Measurements from ENCODE around the gene DNAH2. TPM values are rescaled to one million over a fixed set of nuclear protein-coding genes. Genes with fewer than 3 reads are reported as not detected.

Gene DNAH2
- total and polyA plus RNA-seq, 9 of the 15 experiments (the other 6 are each of a cell fraction or from before 2014, with no cell fraction given): 0.03 TPM; not detected in 8

DNA sequence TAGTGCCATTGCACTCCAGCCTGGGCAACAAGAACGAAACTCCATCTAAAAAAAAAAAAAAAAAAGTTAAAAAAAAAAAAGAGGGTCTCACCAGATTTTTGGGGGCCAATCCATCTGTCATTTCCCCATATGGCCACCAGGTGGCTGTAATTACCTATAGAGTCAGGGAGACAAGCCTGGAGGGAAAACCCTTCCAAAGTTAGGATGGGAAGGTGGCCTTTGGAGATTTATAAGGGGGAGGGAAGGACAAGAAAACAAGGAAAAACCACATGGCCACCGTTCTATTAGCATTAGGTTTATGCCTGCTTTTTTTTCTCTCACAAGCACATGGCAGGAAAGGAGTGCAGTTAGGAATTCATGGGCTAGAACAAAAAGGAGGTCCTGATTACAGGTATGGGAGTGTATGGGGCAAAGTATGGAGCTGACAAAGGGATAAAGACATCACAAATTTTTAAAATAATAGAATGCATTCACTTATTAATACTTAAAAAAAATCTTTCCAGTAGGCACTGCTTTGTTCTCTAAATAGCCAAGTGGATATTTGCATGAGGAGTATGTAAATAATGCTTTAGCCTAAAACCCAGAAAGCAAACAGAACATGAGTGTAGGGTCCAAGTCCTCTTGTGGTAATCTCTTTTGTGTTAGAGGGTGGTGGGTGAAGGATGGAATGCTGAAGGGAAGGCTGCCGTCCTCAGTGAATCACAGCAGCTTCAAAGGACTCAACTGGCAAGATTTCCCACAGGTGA lies 145.3 kb downstream of the DNAH2 start (continued):
- TF ChIP-seq, protein P1, sequence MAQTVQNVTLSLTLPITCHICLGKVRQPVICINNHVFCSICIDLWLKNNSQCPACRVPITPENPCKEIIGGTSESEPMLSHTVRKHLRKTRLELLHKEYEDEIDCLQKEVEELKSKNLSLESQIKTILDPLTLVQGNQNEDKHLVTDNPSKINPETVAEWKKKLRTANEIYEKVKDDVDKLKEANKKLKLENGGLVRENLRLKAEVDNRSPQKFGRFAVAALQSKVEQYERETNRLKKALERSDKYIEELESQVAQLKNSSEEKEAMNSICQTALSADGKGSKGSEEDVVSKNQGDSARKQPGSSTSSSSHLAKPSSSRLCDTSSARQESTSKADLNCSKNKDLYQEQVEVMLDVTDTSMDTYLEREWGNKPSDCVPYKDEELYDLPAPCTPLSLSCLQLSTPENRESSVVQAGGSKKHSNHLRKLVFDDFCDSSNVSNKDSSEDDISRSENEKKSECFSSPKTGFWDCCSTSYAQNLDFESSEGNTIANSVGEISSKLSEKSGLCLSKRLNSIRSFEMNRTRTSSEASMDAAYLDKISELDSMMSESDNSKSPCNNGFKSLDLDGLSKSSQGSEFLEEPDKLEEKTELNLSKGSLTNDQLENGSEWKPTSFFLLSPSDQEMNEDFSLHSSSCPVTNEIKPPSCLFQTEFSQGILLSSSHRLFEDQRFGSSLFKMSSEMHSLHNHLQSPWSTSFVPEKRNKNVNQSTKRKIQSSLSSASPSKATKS (CRISPR knock-in tag; IDR thresholded peaks at IDR 0.05): no peak
- TF ChIP-seq MYC (IDR thresholded peaks at IDR 0.05; ENCODE audit: low read depth, low read length) (no peak), MYC (CRISPR knock-in tag; IDR thresholded peaks at IDR 0.05; ENCODE audit: borderline replicate concordance, low read depth) (no peak), GABPB1 (CRISPR knock-in tag; IDR thresholded peaks at IDR 0.05) (no peak), ZFP1 (CRISPR knock-in tag; IDR thresholded peaks at IDR 0.05) (no peak), ZNF197 (CRISPR knock-in tag; IDR thresholded peaks at IDR 0.05; ENCODE audit: low read depth) (no peak), ZNF79 (CRISPR knock-in tag; IDR thresholded peaks at IDR 0.05; ENCODE audit: low read depth) (no peak), CSDE1 (IDR thresholded peaks at IDR 0.05) (no peak), RAD21 (CRISPR knock-in tag; conservative IDR thresholded peaks at IDR 0.05 in 1 of 2, IDR thresholded peaks at IDR 0.05 in 1 of 2) (peak; percentile 55 to 69), CBX1 (IDR thresholded peaks at IDR 0.05; ENCODE audit: low read depth) (no peak)
- TF ChIP-seq, protein P2, sequence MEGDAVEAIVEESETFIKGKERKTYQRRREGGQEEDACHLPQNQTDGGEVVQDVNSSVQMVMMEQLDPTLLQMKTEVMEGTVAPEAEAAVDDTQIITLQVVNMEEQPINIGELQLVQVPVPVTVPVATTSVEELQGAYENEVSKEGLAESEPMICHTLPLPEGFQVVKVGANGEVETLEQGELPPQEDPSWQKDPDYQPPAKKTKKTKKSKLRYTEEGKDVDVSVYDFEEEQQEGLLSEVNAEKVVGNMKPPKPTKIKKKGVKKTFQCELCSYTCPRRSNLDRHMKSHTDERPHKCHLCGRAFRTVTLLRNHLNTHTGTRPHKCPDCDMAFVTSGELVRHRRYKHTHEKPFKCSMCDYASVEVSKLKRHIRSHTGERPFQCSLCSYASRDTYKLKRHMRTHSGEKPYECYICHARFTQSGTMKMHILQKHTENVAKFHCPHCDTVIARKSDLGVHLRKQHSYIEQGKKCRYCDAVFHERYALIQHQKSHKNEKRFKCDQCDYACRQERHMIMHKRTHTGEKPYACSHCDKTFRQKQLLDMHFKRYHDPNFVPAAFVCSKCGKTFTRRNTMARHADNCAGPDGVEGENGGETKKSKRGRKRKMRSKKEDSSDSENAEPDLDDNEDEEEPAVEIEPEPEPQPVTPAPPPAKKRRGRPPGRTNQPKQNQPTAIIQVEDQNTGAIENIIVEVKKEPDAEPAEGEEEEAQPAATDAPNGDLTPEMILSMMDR (IDR thresholded peaks at IDR 0.05 in 2 of 3, conservative IDR thresholded peaks at IDR 0.05 in 1 of 3; ENCODE audit: insufficient read depth in 2 of 3, low read depth in 1 of 3, low read length in 3 of 3): peak; percentile 53 to 69 (median 60)
- TF ChIP-seq, protein P3, sequence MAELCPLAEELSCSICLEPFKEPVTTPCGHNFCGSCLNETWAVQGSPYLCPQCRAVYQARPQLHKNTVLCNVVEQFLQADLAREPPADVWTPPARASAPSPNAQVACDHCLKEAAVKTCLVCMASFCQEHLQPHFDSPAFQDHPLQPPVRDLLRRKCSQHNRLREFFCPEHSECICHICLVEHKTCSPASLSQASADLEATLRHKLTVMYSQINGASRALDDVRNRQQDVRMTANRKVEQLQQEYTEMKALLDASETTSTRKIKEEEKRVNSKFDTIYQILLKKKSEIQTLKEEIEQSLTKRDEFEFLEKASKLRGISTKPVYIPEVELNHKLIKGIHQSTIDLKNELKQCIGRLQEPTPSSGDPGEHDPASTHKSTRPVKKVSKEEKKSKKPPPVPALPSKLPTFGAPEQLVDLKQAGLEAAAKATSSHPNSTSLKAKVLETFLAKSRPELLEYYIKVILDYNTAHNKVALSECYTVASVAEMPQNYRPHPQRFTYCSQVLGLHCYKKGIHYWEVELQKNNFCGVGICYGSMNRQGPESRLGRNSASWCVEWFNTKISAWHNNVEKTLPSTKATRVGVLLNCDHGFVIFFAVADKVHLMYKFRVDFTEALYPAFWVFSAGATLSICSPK (IDR thresholded peaks at IDR 0.05; ENCODE audit: borderline replicate concordance): no peak
- TF ChIP-seq, protein P4, sequence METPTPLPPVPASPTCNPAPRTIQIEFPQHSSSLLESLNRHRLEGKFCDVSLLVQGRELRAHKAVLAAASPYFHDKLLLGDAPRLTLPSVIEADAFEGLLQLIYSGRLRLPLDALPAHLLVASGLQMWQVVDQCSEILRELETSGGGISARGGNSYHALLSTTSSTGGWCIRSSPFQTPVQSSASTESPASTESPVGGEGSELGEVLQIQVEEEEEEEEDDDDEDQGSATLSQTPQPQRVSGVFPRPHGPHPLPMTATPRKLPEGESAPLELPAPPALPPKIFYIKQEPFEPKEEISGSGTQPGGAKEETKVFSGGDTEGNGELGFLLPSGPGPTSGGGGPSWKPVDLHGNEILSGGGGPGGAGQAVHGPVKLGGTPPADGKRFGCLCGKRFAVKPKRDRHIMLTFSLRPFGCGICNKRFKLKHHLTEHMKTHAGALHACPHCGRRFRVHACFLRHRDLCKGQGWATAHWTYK (CRISPR knock-in tag; IDR thresholded peaks at IDR 0.05): no peak
- TF ChIP-seq, protein P5, sequence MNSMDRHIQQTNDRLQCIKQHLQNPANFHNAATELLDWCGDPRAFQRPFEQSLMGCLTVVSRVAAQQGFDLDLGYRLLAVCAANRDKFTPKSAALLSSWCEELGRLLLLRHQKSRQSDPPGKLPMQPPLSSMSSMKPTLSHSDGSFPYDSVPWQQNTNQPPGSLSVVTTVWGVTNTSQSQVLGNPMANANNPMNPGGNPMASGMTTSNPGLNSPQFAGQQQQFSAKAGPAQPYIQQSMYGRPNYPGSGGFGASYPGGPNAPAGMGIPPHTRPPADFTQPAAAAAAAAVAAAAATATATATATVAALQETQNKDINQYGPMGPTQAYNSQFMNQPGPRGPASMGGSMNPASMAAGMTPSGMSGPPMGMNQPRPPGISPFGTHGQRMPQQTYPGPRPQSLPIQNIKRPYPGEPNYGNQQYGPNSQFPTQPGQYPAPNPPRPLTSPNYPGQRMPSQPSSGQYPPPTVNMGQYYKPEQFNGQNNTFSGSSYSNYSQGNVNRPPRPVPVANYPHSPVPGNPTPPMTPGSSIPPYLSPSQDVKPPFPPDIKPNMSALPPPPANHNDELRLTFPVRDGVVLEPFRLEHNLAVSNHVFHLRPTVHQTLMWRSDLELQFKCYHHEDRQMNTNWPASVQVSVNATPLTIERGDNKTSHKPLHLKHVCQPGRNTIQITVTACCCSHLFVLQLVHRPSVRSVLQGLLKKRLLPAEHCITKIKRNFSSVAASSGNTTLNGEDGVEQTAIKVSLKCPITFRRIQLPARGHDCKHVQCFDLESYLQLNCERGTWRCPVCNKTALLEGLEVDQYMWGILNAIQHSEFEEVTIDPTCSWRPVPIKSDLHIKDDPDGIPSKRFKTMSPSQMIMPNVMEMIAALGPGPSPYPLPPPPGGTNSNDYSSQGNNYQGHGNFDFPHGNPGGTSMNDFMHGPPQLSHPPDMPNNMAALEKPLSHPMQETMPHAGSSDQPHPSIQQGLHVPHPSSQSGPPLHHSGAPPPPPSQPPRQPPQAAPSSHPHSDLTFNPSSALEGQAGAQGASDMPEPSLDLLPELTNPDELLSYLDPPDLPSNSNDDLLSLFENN (IDR thresholded peaks at IDR 0.05; ENCODE audit: low read depth in 2 of 2, low read length in 2 of 2): no peak

Measured in K562 (cell line).